GM21619 (cell line): ENCODE data around the gene BORCS6.

ENCODE experiments used
- ATAC-seq: cut with Tn5 transposase; IDR thresholded peaks from one replicate; pipeline ENCODE4 v1.9.1; 2021; ENCODE audit not compliant: unreplicated experiment

The BORCS6 gene

GRCh38 chr17:8143581-8144400 is 46.2 kb downstream of the BORCS6 start:
- no peak for ATAC-seq

GRCh38 chr17:8142887-8143580 is 46.9 kb downstream of the BORCS6 start:
- no peak for ATAC-seq

GRCh38 chr17:8142158-8142886 is 47.7 kb downstream of the BORCS6 start:
- ATAC-seq = no peak

GRCh38 chr17:8141741-8142140 is 48.2 kb downstream of the BORCS6 start:
- ATAC-seq = no peak

- ATAC-seq = no peak
Measured at GRCh38 chr17:8141045-8141444, 48.9 kb downstream of the BORCS6 start.

- ATAC-seq = no peak
Measured at GRCh38 chr17:8140065-8141029, 49.6 kb downstream of the BORCS6 start.

GRCh38 chr17:8138672-8139371 is 51.2 kb downstream of the BORCS6 start:
- peak; percentile 75 for ATAC-seq

GRCh38 chr17:8138374-8138671 is 51.7 kb downstream of the BORCS6 start:
- no peak for ATAC-seq
